Peyer's patch (tissue), 4 donors: Measurements from ENCODE around the gene FBXO31. TPM values are rescaled to one million over a fixed set of nuclear protein-coding genes. Genes with fewer than 3 reads are reported as not detected.

Source experiments
- DNase-seq, 3 donors: peaks; one replicate each; pipeline ENCODE4 v3.0.0-alpha.2; 2017 to 2019
- H3K27ac ChIP-seq, 4 donors: fragments of 200-600 bp; sonication (generic); one replicate each; pipeline ENCODE4 v1.5.1; 2016 to 2019
- H3K27me3 ChIP-seq, 2 donors: fragments of 200-600 bp; sonication (generic); one replicate each; pipeline ENCODE4 v1.5.1; 2019
- H3K36me3 ChIP-seq, 3 donors: fragments of 200-600 bp; sonication (generic); one replicate each; pipeline ENCODE4 v1.5.1; 2016 to 2019
- H3K4me1 ChIP-seq, 4 donors: fragments of 200-600 bp; sonication (generic); one replicate each; pipeline ENCODE4 v1.5.1; 2016 to 2019
- H3K4me3 ChIP-seq, 4 donors: fragments of 200-600 bp; sonication (generic); 1 replicate in 3 of 4; 2 replicates in 1 of 4; pipeline ENCODE4 v1.5.1; 2016 to 2019; ENCODE audit warnings: mild to moderate bottlenecking in 1 of 4
- H3K9me3 ChIP-seq, 4 donors: fragments of 200-600 bp; sonication (generic); one replicate each; pipeline ENCODE4 v1.5.1; 2016 to 2019; ENCODE audit warnings: mild to moderate bottlenecking in 1 of 4
- CTCF ChIP-seq, 6 experiments: fragments of 450-650 bp in 4 of 6; fragments of 200-600 bp in 2 of 6; sonication (generic) in 1 of 6; IDR thresholded peaks; one replicate each; pipeline ENCODE4 v1.5.1; 2017 to 2019; ENCODE audit warnings: antibody characterized with exemption in 6 of 6, mild to moderate bottlenecking in 3 of 6, moderate library complexity in 1 of 6
- POLR2A ChIP-seq, 2 donors: fragments of 450-650 bp; IDR thresholded peaks; one replicate each; pipeline ENCODE4 v1.5.1; 2017; ENCODE audit warnings: antibody characterized with exemption in 2 of 2, mild to moderate bottlenecking in 2 of 2, moderate library complexity in 2 of 2
- total RNA-seq, 4 donors: library from RNA; depleted of rRNA; stranded (reverse); fragments of >200 nt; gene quantifications; one replicate each; pipeline ENCODE4 v1.1.0, GENCODE V29; 2016

Gene FBXO31
- total RNA-seq, 4 donors from 2014 or later = 135 to 207 (median 191) TPM

- no peak for TF ChIP-seq CTCF (IDR thresholded peaks at IDR 0.05)
- no peak for TF ChIP-seq POLR2A (IDR thresholded peaks at IDR 0.05)
- no peak overlapping the region for H3K4me3 ChIP-seq
- peaks cover 0 to 28% (median 2%) of the 10 kb centered on the region in 4 donors for H3K4me1 ChIP-seq
- H3K9me3 ChIP-seq = no peaks in the 10 kb centered on the region
- no peaks in the 10 kb centered on the region for H3K27me3 ChIP-seq
- H3K27ac ChIP-seq = no peak overlapping the region
- H3K36me3 ChIP-seq = peaks cover 0 to 55% (median 0%) of the 10 kb centered on the region in 3 donors
- no peak for DNase-seq
These were observed 21.5 kb downstream of the FBXO31 start for GRCh38 chr16:87361916-87362619.

DNA sequence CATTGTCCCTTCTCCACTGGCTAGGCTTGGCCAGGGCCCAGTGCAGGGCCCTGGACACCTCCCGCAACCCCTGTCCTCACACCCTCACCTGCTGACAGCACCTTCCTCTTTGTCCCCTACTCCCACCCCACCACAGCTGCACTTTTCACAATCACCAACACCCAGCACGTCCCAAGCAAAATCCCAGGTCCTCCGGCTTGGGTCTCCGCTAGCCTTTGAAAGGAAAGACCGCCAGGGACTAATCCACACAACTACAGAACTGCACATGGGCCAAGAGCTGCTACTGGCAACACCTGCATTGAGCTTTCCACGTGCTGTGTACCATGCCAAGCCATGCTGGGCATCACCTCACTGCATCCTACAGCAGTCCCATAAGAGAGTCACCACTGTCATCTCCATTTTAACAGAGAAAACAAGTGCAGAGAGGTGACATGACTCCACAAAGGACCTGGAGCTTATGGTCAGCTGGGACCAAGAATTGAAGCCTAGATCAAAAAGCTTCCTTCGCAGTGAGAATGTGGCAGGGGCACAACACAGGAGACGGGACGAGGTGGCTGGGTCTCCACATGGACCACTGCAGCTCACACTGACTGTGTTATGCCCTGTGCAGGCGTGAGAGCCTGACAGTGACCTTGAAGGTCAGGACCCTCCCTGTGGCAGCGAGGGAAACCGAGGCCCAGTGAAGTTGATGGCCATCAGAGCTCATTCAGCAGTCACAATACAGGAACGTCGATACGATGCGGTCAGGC is 22.5 kb downstream of the FBXO31 start:
- no peaks in the 10 kb centered on the region for H3K27me3 ChIP-seq
- peaks cover 0 to 26% (median 2%) of the 10 kb centered on the region in 4 donors for H3K4me1 ChIP-seq
- no peak overlapping the region for H3K4me3 ChIP-seq
- peaks cover 0 to 64% (median 0%) of the 10 kb centered on the region in 3 donors for H3K36me3 ChIP-seq
- TF ChIP-seq CTCF (IDR thresholded peaks at IDR 0.05) (no peak), POLR2A (IDR thresholded peaks at IDR 0.05) (no peak)
- H3K9me3 ChIP-seq = no peaks in the 10 kb centered on the region
- no peak for DNase-seq
- no peak overlapping the region for H3K27ac ChIP-seq

- TF ChIP-seq CTCF (IDR thresholded peaks at IDR 0.05) (no peak), POLR2A (IDR thresholded peaks at IDR 0.05) (no peak)
- H3K27me3 ChIP-seq = no peaks in the 10 kb centered on the region
- H3K4me1 ChIP-seq = peaks cover 0 to 8% (median 1%) of the 10 kb centered on the region in 4 donors
- peaks cover 0 to 58% (median 0%) of the 10 kb centered on the region in 3 donors for H3K36me3 ChIP-seq
- H3K4me3 ChIP-seq = no peak overlapping the region
- no peak for DNase-seq
- H3K27ac ChIP-seq = no peak overlapping the region
- H3K9me3 ChIP-seq = no peaks in the 10 kb centered on the region
These were observed 24.5 kb downstream of the FBXO31 start for GRCh38 chr16:87359121-87359520.

DNA sequence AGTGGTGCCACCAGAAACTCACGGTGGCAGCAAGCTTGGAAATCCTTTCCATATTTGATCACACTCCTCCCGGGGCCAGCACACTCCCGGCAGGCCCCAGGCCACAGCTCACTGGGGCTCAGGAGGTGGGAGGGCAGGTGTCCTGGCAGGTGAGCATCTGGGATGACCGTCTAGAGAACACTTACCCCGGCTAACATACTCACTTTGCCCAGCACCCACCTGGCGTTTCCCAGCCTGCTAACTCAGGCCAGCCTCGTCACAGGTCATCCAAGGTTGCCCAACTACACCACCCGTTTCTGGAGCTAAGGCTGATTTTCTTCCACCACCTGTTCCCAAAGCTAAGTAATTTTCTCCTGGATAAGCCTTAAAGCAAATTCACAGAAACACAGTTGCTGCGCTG is 24.9 kb downstream of the FBXO31 start:
- H3K27ac ChIP-seq = no peak overlapping the region
- peaks cover 0 to 3% (median 0%) of the 10 kb centered on the region in 4 donors for H3K4me1 ChIP-seq
- no peaks in the 10 kb centered on the region for H3K27me3 ChIP-seq
- H3K9me3 ChIP-seq = no peaks in the 10 kb centered on the region
- H3K4me3 ChIP-seq = no peak overlapping the region
- TF ChIP-seq CTCF (IDR thresholded peaks at IDR 0.05) (no peak), POLR2A (IDR thresholded peaks at IDR 0.05) (no peak)
- peaks cover 0 to 62% (median 0%) of the 10 kb centered on the region in 3 donors for H3K36me3 ChIP-seq
- DNase-seq = no peak

GRCh38 chr16:87358250-87358649 is 25.3 kb downstream of the FBXO31 start:
- Histone ChIP-seq H3K27ac (no peak overlapping the region), H3K4me3 (no peak overlapping the region), H3K9me3 (no peaks in the 10 kb centered on the region), H3K36me3 (peaks cover 0 to 67% (median 0%) of the 10 kb centered on the region in 3 donors), H3K4me1 (no peaks in the 10 kb centered on the region), H3K27me3 (no peaks in the 10 kb centered on the region)
- DNase-seq = no peak
- TF ChIP-seq POLR2A (IDR thresholded peaks at IDR 0.05) (no peak), CTCF (IDR thresholded peaks at IDR 0.05) (no peak)
